Activated naive CD4-positive, alpha-beta T cell (primary cell): ENCODE data around the gene TOMM40.
"Not testable (repeated sequence)": the region's sequence is repeated elsewhere in the genome, so short reads cannot be mapped to it uniquely, and the experiment has no call there.

Source experiments
- DNase-seq, 4 experiments: peaks; one replicate each; lab custom pipeline; 2025; lab: John Stamatoyannopoulos, UW

TOMM40 gene

DNA sequence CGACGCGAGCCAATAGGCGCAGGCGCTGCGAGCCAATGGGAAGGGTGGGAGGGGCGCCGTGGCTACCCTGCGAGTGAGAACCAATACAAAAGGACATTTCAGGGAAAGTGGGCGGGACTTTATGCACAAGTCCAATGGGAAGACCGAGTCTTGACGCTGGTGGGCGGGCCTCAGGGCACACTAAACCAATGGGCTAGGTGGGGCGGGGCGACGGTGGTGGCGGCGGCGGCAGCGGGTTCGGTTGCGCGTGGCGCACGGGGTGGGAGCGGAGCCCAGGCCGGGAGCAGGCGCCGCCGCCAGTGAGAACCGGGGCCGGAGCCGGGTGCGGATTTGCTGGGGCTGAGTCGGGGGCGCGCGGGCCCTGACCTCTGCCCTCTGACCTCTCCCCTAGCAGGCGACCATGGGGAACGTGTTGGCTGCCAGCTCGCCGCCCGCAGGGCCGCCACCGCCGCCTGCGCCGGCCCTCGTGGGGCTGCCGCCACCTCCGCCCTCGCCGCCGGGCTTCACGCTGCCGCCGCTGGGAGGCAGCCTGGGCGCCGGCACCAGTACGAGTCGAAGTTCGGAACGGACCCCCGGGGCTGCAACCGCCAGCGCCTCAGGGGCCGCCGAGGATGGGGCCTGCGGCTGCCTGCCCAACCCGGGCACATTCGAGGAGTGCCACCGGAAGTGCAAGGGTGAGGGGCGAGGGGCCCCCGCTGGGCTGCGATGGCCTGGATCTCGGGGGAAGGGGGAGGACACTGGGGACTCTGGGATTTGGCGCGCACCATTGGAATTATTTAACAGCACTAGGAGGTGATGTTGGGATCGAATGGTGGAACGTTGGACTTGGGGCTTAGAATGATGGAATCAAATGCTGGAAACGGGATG, at the start of gene TOMM40:
TSS of gene TOMM40 (plus strand) at position 239 of the 867 bp plus-strand sequence. CDS start at position 401, 162 bp downstream.
- peak in 1 of 4 experiments; percentile 100 for DNase-seq

- no peak for DNase-seq
These were observed 45.8 kb upstream of the TOMM40 start for GRCh38 chr19:44845286-44845611.

DNA sequence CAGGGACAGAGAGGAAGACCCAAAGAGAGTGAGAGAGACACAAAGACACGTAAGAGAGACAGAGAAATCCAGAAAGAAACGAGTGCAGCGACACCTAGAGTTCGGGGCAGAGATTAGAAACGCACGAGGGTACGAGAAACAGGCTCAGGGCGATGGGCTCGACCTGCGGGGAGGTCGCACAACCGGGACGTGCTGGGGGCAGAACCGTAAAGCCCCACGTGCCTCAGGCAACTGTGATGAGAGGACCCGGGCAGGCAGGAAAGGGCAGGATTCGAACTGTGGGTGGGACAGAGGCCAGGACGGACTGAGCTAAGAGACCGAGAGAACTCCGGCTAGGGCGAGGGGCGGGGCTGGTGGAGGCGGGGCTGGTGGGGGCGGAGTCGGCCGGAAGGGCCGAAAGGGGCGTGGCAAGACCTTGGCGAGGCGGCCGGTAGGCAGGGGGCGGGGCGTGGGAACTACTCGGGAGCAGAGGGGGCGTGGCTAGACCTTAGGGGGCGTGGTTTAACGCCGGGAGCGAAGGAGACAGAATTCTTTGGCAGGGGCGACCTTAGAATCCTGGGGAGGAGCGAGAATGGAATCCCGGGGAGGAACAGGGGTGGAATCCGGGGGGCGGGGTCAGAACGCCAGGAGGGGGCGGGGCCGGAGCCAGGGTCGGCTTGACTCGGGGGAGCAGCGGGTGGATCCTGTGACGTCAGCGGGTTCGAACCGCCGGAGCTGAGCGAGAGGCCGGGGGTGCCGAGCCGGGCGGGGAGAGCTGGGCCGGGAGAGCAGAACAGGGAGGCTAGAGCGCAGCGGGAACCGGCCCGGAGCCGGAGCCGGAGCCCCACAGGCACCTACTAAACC, 45.2 kb upstream of the TOMM40 start, which contains the start of gene NECTIN2:
TSS of gene NECTIN2 (plus strand) at position 686 of the 843 bp plus-strand sequence. CDS start 229 bp downstream, outside the sequence.
- DNase-seq = peak; percentile 53 to 67 (median 55)

DNA sequence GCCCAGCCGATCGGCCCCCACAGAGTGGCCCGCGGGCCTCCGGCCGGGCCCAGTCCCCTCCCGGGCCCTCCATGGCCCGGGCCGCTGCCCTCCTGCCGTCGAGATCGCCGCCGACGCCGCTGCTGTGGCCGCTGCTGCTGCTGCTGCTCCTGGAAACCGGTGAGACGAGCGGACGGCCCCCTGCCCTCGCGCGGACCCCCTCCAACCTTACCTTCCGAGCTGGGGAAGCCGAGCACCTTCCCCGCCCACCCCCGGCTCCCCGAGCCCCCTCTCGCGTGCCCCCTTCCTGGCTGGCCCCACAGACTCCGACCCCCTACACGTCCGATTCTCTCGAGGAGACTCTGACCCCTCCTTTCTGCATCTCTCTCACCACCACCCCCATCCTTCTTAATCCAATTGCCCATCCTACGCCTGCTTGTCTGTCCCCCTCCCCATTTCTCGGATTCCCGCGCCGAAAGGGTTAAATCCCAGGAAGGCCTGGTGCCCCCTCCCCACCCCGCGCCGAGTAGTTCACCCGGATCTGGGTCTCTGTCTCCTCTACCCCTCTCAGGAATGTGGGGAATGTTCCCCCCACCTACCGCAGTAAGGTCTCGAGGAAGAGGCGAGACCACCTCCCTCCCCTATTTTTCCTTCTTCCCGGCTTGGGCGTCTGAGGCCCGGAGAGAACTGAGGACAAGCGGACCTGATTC, 44.5 kb upstream of the TOMM40 start:
- no peak for DNase-seq

GRCh38 chr19:44847144-44848035, 43.7 kb upstream of the TOMM40 start:
- DNase-seq = no peak

DNA sequence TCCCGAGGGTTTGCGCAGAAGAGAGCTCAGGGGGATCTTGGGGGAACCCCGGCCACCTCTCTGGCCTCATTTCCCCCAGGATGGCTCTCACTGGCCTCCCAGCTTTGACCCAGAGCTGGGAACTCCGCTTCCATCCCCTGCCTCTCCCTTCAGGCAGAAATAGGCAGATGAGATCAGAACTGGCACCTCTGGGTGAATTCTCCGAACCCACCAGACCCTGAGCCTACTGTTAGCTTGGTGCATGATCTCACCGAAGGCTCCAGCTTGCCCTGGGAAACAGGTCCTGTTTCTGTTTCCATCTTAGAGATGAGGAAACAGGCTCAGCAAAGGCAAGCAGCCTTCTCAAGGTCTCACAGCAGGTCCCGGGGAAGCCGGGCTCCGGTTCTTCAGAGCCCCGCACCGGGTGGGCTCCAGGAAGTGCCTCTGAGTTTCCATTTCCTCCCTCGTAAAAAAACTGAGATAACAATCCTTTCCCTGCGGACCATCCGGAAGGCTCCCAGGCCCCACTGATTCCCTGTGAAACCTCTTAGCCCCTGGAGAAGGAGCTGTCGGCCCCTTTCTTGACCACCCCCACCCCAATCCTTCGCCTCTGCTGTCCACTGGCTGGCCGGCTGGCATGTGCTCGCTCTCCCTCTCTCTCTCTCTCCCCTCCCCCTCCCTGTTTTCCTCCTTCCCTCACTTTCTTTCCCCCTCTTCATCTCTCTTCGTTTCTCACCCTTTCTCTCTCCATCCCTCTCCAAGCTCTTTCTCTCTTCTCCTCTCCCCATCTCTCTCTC, 42.8 kb upstream of the TOMM40 start:
- no peak for DNase-seq

GRCh38 chr19:44848812-44849447, 42.1 kb upstream of the TOMM40 start:
- DNase-seq = no peak

DNA sequence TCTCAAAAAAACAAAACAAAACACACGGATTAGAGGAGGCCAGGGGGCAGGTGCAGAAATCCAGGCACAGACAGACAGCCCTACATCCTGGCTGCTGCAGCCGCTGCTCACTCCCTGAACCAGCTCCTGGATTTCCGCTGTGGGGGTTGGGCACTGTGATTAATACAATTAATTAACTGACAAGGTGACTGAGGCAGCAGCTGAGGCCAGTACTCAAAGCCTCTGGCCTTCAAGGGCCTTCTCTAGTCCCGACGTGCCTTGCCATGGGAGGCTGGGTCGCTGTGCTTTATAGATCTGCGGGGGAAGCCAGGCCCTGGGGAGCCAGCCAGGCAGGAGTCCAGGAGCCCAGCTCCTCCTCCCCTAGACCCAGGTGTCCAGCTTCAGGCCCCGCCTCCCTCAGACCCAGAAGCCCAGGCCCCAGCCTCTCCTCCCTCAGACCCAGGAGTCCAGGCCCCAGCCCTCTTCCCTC, 40.4 kb upstream of the TOMM40 start:
- DNase-seq = no peak

GRCh38 chr19:44851427-44851826, 39.6 kb upstream of the TOMM40 start:
- no peak for DNase-seq

DNA sequence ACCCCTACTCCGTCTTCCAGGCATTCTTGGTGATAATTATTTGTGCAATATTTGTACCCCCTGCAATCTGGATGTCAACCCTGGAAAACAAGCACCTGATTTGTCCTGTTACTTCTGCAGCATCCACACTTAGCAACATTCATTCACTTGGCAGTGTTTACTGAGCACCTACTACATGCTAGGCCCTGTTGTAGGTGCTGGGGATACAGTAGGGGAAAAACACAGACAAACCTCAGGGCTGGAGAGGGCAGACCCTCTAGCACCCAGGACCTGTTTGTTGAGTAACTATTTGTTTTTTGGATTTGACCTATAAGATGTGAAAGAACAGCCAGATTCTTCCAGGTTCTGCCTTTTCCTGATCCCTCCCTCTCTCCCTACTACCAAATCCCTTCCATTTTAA, 35.4 kb upstream of the TOMM40 start:
- no peak for DNase-seq

DNA sequence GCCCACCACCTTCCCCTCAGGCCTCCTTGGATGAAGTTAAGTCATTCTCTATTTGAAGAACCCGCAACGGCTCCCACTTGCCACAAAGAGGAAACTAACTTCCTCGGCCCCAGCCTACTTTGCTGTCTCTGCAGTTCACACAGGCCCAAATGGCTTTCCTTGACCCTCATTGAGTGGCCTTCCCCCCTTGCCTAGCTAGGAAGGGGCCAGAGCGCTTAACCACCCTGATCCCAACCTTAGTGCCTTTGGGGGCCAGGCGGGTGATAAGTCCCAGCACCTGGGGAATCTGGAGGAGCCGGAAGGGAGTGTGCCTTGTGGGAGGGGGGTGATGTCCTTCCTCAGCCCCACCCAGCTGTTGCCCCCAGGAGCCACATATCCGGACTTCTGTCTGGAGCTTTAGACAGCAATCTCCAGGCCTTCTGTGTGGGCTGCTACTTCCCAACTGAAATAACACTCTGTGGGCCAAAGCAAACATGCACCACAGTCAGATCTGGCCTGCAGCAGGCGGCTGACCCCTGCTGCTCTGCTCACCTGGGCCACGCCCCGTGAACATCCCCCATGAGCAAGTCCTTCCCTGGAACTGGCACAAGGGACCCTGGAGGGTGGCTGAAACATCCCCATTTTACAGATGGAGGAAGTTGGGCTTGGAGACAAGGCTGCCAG, 34.5 kb upstream of the TOMM40 start:
- DNase-seq = no peak

- no peak for DNase-seq
These were observed 33.2 kb upstream of the TOMM40 start for GRCh38 chr19:44857837-44858236.

DNA sequence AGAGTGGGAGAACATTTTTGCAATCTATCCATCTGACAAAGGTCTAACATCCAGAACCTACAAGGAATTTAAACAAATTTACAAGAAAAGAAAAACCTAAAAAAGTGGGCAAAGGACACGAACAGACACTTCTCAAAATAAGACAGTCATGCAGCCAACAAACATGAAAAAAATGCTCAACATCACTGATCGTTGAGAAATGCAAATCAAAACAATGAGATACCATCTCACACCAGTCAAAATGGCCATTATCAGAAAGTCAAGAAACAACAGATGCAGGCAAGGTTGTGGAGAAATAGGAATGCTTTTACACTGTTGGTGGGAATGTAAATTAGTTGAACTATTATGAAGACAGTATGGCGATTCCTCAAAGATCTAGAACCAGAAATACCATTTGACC, 29.5 kb upstream of the TOMM40 start:
- not testable (repeated sequence) for DNase-seq

DNA sequence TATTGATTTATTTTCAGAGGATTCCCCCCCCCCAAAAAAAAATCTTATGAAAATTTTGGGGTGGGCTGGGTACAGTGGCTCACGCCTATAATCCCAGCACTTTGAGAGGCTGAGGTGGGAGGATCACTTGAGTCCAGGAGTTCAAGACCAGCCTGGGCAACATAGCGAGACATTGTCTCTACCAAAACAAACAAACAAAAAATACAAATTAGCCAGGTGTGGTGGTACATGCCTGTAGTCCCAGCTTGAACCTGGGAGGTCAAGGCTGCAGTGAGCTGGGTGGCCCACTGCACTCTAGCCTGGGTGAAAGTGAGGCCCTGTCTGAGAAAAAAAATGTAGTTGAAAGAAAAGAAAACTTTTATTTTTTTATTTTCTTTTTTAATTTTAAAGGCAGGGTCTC, 27.1 kb upstream of the TOMM40 start:
- no peak for DNase-seq

GRCh38 chr19:44865196-44865767, 25.8 kb upstream of the TOMM40 start:
- no peak for DNase-seq

DNA sequence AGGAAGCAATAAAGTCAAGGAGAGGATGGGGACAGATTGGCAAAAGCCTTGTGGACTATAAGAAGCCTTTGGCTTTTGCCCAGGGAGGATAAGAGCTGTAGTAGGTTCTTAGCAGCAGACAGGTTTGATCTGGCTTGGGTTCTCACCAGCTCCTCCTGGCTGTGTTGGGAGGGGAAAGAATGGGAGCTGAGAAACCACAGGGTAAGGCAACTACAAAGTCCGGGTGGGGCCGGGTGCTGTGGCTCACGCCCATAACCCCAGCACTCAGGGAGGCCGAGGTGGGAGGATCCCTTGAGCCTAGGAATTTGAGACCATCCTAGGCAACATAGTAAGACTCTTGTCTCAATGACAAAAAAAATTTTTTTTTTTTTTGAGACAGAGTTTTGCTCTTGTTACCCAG, 24.4 kb upstream of the TOMM40 start:
- no peak for DNase-seq

DNA sequence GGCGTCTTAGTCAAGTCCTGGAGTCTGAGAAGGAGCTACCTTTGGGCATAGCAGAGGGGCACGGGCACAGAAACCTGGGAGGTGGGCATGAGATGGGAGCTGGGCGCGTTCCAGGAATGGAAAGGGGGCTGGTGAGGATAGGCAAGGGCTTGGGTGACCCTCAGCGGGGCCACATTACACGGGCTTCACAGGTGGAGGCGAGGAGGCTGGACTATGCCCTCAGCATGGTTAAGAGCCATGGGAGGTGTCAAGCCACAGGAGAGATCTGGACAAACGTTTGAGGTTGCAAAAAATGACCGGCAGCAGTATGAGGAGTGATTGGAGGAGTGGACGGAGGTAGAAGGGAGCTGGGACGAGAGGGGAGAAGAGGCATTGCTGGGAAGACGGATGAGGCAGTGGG, 23.5 kb upstream of the TOMM40 start:
- DNase-seq = no peak

DNA sequence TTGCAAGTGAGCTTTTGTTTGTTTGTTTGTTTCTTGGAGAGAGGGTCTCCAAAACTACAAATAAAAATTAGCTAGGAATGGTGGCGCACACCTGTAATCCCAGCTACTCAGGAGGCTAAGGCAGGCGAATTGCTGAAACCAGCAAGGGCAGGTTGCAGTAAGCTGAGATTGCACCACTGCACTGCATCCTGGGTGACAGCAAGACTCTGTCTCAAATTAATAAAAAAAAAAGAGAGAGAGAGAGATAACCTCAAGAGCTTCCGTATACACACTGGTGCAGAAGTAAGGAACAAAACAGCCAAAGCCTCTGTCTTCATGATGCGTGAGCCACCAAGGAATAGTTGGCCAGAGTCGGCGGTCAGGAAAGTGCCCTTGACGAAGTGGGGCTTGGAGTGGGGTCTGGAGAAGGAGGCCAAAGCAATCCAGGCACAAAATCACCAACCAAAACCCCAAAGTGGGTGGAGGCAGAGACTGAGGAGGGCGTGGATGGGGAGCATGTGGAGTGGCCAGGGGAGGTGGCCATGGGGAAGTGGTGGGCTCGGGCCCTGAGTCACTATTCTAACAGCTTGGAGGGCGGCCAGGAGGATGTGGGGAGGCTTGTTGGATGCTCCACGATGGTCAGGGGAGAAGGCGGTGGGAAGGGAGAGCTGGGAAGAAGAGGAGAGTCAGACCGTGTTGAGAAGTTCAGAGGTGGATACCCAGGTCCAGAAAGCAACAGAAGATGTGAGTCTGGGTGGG, 21.2 kb upstream of the TOMM40 start:
- no peak for DNase-seq
